ENCODE results near the gene SLC7A9.
"Not testable (repeated sequence)": the region's sequence is repeated elsewhere in the genome, so short reads cannot be mapped to it uniquely, and the experiment has no call there.

GRCh38 chr19:32782089-32782488 is 87.5 kb downstream of the SLC7A9 start:
- not testable (repeated sequence) for TF ChIP-seq CTCF, POLR2A, POLR2AphosphoS5, EP300 (IDR thresholded peaks at IDR 0.05)
